Kidney (tissue), 14 donors: Measurements from ENCODE around the gene FBXO5. TPM values are rescaled to one million over a fixed set of nuclear protein-coding genes. Genes with fewer than 3 reads are reported as not detected.

Source experiments
- DNase-seq, 5 donors: peaks; one replicate each; pipeline ENCODE4 v3.0.0-alpha.2; 2013 to 2020
- FAIRE-seq: peaks from 2 replicates; lab custom pipeline; 2012; peaks lifted over from hg19 to GRCh38; lab: Jason Lieb, UNC
- H3K27ac ChIP-seq, 2 donors: one replicate each; pipeline ENCODE4 v1.7.0; 2013; ENCODE audit warnings: low read depth in 2 of 2, low read length in 2 of 2, inconsistent platforms in 1 of 2
- H3K27me3 ChIP-seq: one replicate; pipeline ENCODE4 v1.7.1; 2013; ENCODE audit warnings: low read length, inconsistent platforms; ENCODE audit not compliant: control insufficient read depth, insufficient read depth
- H3K36me3 ChIP-seq, 3 donors: one replicate each; pipeline versions ENCODE4 v1.7.0 to v1.7.1; 2013; ENCODE audit warnings: low read length in 3 of 3, control low read depth in 1 of 3, inconsistent platforms in 1 of 3; ENCODE audit not compliant: insufficient read depth in 3 of 3, control insufficient read depth in 2 of 3
- H3K4me1 ChIP-seq, 3 donors: one replicate each; pipeline versions ENCODE4 v1.7.0 to v1.7.1; 2013; ENCODE audit warnings: low read length in 3 of 3, inconsistent platforms in 1 of 3, low read depth in 1 of 3; ENCODE audit not compliant: control insufficient read depth in 2 of 3, insufficient read depth in 2 of 3
- H3K4me3 ChIP-seq, 3 donors: one replicate each; pipeline versions ENCODE4 v1.7.0 to v1.8.1; 2013; ENCODE audit warnings: low read length in 3 of 3, control low read depth in 1 of 3, inconsistent platforms in 1 of 3
- H3K9ac ChIP-seq, 3 donors: one replicate each; pipeline versions ENCODE4 v1.7.0 to v1.7.1; 2013; ENCODE audit warnings: low read length in 3 of 3, control low read depth in 1 of 3, inconsistent platforms in 1 of 3
- H3K9me3 ChIP-seq, 3 donors: one replicate each; pipeline versions ENCODE4 v1.7.0 to v1.7.1; 2013; ENCODE audit warnings: low read length in 3 of 3, control low read depth in 1 of 3, inconsistent platforms in 1 of 3; ENCODE audit not compliant: control insufficient read depth in 2 of 3, insufficient read depth in 1 of 3
- CTCF ChIP-seq: IDR thresholded peaks from 3 replicates; pipeline ENCODE4 v1.5.1; 2012; ENCODE audit warnings: mild to moderate bottlenecking, moderate library complexity, borderline replicate concordance; ENCODE audit not compliant: insufficient read depth; ENCODE audit errors: extremely low read depth
- intact Hi-C: fragments of 100-400 bp; cut with DNase I; formaldehyde crosslinking; loops from one replicate; pipeline ENCODE4 v1.11.1; 2022
- polyA plus RNA-seq: library from polyadenylated mRNA; stranded (reverse); fragments of 350-450 nt; fragmentation: Illumina TruSeq; extraction: RNeasy Lipid Tissue Mini Kit (QIAGEN cat#74804); gene quantifications from one replicate; pipeline ENCODE4 v1.2.3, GENCODE V29; 2014; ENCODE audit warnings: low read depth, low replicate concordance; ENCODE audit not compliant: insufficient read depth
- total RNA-seq: library from RNA; stranded (reverse); fragmentation: NEBNext Ultra II Directional; extraction: Animal tissue kit (Norgen Biotek cat#: 25700); gene quantifications from one replicate; pipeline ENCODE4 v1.2.1, GENCODE V29; 2021
- donor health status: control.
- donor health status: control.
- donor health status: control.
- donor health status: control.
- donor health status: control.
- donor health status: DM: yes; HTN: yes; CAD: no.
- donor health status: Normal renal cell carcinoma (clear cell type).

Gene FBXO5
- total and polyA plus RNA-seq, 2 donors from 2014 or later: 1.8 to 4.5 TPM

DNA sequence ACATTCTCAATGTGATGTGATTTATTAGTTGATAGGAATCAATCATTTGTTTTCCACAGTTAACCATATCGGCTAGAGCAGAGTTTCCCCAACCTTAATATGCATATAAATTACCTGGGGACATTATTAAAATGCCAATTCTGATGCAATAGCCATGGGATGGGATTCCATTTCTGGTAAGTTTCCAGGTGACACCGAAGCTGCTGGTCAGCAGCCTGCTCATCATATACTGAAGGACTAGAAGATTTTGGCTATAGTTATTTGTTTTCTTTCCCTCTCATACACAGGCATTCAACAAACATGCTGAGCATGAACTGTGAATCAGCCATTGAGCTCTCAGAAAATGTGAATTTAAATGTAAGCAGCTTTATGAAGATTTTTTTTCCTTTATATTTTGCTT, 35.8 kb downstream of the FBXO5 start:
- H3K4me3 ChIP-seq: no peak overlapping the region
- TF ChIP-seq CTCF: no peak
- H3K4me1 ChIP-seq: no peaks in the 10 kb centered on the region
- H3K27ac ChIP-seq: no peak overlapping the region
- DNase-seq (no peak), FAIRE-seq (no peak)
- H3K9ac ChIP-seq: no peak overlapping the region
- H3K36me3 ChIP-seq: no peaks in the 10 kb centered on the region
- intact Hi-C loops: no loop called here
- H3K9me3 ChIP-seq: no peaks in the 10 kb centered on the region
- H3K27me3 ChIP-seq: no peaks in the 10 kb centered on the region

DNA sequence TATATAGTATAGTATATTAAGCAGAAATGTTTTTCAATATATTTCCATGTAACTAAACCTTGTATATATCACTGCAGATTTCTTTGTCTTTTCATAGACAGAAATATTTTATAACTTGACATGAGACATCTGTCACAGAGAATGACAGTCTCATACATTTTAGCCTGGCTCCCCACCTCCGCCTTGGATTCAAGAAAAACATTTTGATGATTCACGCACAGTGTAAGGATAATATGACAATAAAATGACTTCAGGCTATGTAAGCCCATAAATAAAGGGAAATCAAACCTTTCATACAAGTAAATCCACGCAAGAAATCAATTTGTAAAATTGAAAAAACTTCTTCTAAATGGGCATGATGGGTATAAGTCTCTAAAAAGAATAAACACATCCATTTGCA, 36.4 kb downstream of the FBXO5 start:
- H3K4me3 ChIP-seq: no peak overlapping the region
- FAIRE-seq (no peak), DNase-seq (no peak)
- no peak overlapping the region for H3K9ac ChIP-seq
- no peaks in the 10 kb centered on the region for H3K36me3 ChIP-seq
- H3K4me1 ChIP-seq: no peaks in the 10 kb centered on the region
- TF ChIP-seq CTCF: no peak
- no peaks in the 10 kb centered on the region for H3K27me3 ChIP-seq
- intact Hi-C loops: no loop called here
- H3K27ac ChIP-seq: no peak overlapping the region
- no peaks in the 10 kb centered on the region for H3K9me3 ChIP-seq

DNA sequence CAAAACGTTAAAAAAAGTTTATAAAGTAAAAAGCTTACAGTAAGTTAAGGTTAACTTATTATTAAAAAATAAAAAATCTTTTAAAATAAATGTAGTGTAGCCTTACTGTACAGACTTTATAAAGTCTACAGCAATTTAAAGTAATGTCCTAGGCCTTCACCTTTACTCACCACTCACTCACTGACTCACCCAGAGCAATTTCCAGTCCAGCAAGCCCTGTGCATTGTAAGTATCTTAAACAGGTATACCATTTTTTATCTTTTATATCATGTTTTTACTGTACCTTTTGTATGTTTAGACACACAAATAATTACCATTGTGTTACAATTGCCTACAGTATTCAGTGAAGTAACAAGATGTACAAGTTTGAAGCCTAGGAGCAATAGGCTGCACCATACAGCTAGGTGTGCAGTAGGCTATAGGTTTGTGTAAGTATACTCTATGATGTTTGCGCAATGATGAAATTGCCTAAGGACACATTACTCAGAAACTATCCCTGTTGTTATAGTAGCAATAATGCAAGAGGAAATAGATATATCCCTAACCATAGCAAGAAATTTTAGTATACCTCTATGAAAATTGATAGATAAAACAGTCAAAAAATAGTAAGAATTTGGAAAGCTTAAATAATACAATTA, 39.5 kb downstream of the FBXO5 start:
- no peak for FAIRE-seq
- no peak for TF ChIP-seq CTCF
- H3K9me3 ChIP-seq: no peaks in the 10 kb centered on the region
- H3K36me3 ChIP-seq: no peaks in the 10 kb centered on the region
- H3K9ac ChIP-seq: no peak overlapping the region
- DNase-seq: no peak
- H3K4me3 ChIP-seq: no peak overlapping the region
- H3K27me3 ChIP-seq: no peaks in the 10 kb centered on the region
- intact Hi-C loops: no loop called here
- no peaks in the 10 kb centered on the region for H3K4me1 ChIP-seq
- H3K27ac ChIP-seq: no peak overlapping the region
